Neural cell (in vitro differentiated cells): ENCODE data around the gene SLC41A3. TPM values are rescaled to one million over a fixed set of nuclear protein-coding genes. Genes with fewer than 3 reads are reported as not detected.

Source experiments
- H2AFZ ChIP-seq: fragments of 200-600, 300-800 bp; sonication (generic), shearing (Covaris generic); 2 replicates; pipeline ENCODE4 v1.6.0; 2014; ENCODE audit warnings: low read depth, mild to moderate bottlenecking, antibody characterized with exemption, low read length, moderate library complexity
- H3F3A ChIP-seq: fragments of 200-600 bp; shearing (Covaris generic); 2 replicates; pipeline ENCODE4 v1.6.1; 2016; ENCODE audit warnings: mild to moderate bottlenecking, moderate library complexity, mixed read lengths, antibody characterized with exemption, low read length; ENCODE audit not compliant: insufficient read depth, poor library complexity, severe bottlenecking
- H3K27ac ChIP-seq: fragments of 200-600, 300-800 bp; sonication (generic), shearing (Covaris generic); 2 replicates; pipeline ENCODE4 v1.5.1; 2014; ENCODE audit warnings: mild to moderate bottlenecking, low read length, moderate library complexity
- H3K27me3 ChIP-seq: fragments of 300-800, 200-600 bp; sonication (generic), shearing (Covaris generic); 2 replicates; pipeline ENCODE4 v1.6.0; 2014; ENCODE audit warnings: mild to moderate bottlenecking, low read depth, low read length, moderate library complexity; ENCODE audit not compliant: insufficient read depth
- H3K36me3 ChIP-seq: fragments of 300-800, 200-600 bp; sonication (generic), shearing (Covaris generic); 2 replicates; pipeline ENCODE4 v1.5.1; 2014; ENCODE audit warnings: mild to moderate bottlenecking, antibody characterized with exemption, low read length, moderate library complexity; ENCODE audit not compliant: insufficient read depth
- H3K4me2 ChIP-seq: fragments of 300-800, 200-600 bp; sonication (generic), shearing (Covaris generic); 2 replicates; pipeline ENCODE4 v1.6.0; 2014; ENCODE audit warnings: mild to moderate bottlenecking, low read length
- H3K4me3 ChIP-seq: fragments of 300-800, 200-600 bp; sonication (generic), shearing (Covaris generic); 2 replicates; pipeline ENCODE4 v1.5.1; 2014; ENCODE audit warnings: mild to moderate bottlenecking, low read length, moderate library complexity
- H3K79me2 ChIP-seq: fragments of 200-600 bp; shearing (Covaris generic); replicated peaks from 2 replicates; pipeline ENCODE4 v1.6.0; 2014; ENCODE audit warnings: mild to moderate bottlenecking, low read length, moderate library complexity; ENCODE audit not compliant: insufficient read depth
- H3K9ac ChIP-seq: fragments of 300-800, 200-600 bp; sonication (generic), shearing (Covaris generic); 2 replicates; pipeline ENCODE4 v1.6.1; 2016; ENCODE audit warnings: mild to moderate bottlenecking, low read length, mixed read lengths
- H3K9me2 ChIP-seq: fragments of 200-600 bp; shearing (Covaris generic); 2 replicates; pipeline ENCODE4 v1.6.1; 2016; ENCODE audit warnings: mild to moderate bottlenecking, low read length, mixed read lengths; ENCODE audit not compliant: insufficient read depth
- H3K9me3 ChIP-seq: fragments of 200-600, 300-800 bp; sonication (generic), shearing (Covaris generic); 2 replicates; pipeline ENCODE4 v1.6.1; 2016; ENCODE audit warnings: mild to moderate bottlenecking, mixed run types, low read length, moderate library complexity, mixed read lengths
- H4K20me1 ChIP-seq: fragments of 200-600 bp; shearing (Covaris generic); 2 replicates; pipeline ENCODE4 v1.6.1; 2016; ENCODE audit warnings: mild to moderate bottlenecking, mixed run types; ENCODE audit not compliant: insufficient read depth
- EP300 ChIP-seq: fragments of 450-650 bp; conservative IDR thresholded peaks from 2 replicates; pipeline ENCODE4 v1.6.1; 2014; ENCODE audit warnings: antibody characterized with exemption, mild to moderate bottlenecking, moderate library complexity; ENCODE audit not compliant: poor library complexity, severe bottlenecking
- EZH2 ChIP-seq: fragments of 200-600, 300-800 bp; shearing (Covaris generic), sonication (generic); IDR thresholded peaks from 2 replicates; pipeline ENCODE4 v1.6.1; 2014; ENCODE audit warnings: antibody characterized with exemption, low read length, borderline replicate concordance, mild to moderate bottlenecking; ENCODE audit not compliant: insufficient read depth, poor library complexity, severe bottlenecking
- MXI1 ChIP-seq: fragments of 450-650 bp; conservative IDR thresholded peaks from 2 replicates; pipeline ENCODE4 v1.6.1; 2014; ENCODE audit warnings: antibody characterized with exemption, mild to moderate bottlenecking; ENCODE audit not compliant: poor library complexity, severe bottlenecking
- POLR2AphosphoS5 ChIP-seq: IDR thresholded peaks from 2 replicates; pipeline ENCODE4 v1.6.1; 2012
- RAD21 ChIP-seq: fragments of 450-650 bp; conservative IDR thresholded peaks from 2 replicates; pipeline ENCODE4 v1.6.1; 2014; ENCODE audit warnings: antibody characterized with exemption, mild to moderate bottlenecking, moderate library complexity
- SMC3 ChIP-seq: fragments of 450-650 bp; conservative IDR thresholded peaks from 2 replicates; pipeline ENCODE4 v1.6.1; 2014; ENCODE audit warnings: antibody characterized with exemption, mild to moderate bottlenecking, moderate library complexity; ENCODE audit not compliant: poor library complexity
- TAF1 ChIP-seq: IDR thresholded peaks from 2 replicates; pipeline ENCODE4 v1.6.1; 2012; ENCODE audit warnings: low read depth
- polyA plus RNA-seq: library from polyadenylated mRNA; depleted of rRNA; stranded (reverse); fragments of >200 nt; gene quantifications from 2 replicates; pipeline ENCODE4 v1.2.3, GENCODE V29; 2014
- TF ChIP-seq, protein P1 (sequence below): fragments of 450-650 bp; IDR thresholded peaks from 2 replicates; pipeline ENCODE4 v1.5.1; 2014; ENCODE audit warnings: antibody characterized with exemption, mild to moderate bottlenecking, moderate library complexity; ENCODE audit not compliant: poor library complexity, severe bottlenecking
- TF ChIP-seq, protein P2 (sequence below): IDR thresholded peaks from 2 replicates; pipeline ENCODE4 v1.6.1; 2012; ENCODE audit warnings: borderline replicate concordance

SLC41A3 gene
- polyA plus RNA-seq, 1 donor from 2014 or later = 80.0 TPM

DNA sequence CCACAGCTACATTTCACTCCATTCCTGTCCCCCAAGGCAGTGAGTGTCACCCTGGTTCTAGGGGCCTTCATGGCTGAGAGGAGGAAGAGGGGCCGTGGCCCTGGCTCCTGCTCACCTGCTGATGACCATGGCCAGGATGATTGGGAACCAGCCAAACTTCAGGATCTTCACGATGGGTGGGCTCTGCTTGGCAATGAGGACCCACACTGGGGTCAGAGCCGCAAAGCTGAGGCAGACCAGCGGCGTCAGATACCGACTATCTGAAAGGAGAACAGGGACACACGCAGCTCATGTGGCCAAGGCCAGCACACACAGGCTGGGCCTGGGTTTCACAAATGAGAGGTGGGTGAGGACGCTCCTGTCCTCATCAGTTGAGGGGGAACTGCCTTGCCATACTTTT lies 67.3 kb downstream of the SLC41A3 start:
- Histone ChIP-seq H3K79me2 (no peaks in the 10 kb centered on the region), H3K27ac (no peak overlapping the region), H4K20me1 (no peaks in the 10 kb centered on the region), H3K9ac (no peak overlapping the region), H3K27me3 (no peaks in the 10 kb centered on the region), H3K4me2 (no peak overlapping the region), H2AFZ (no peak overlapping the region), H3K9me2 (no peaks in the 10 kb centered on the region), H3K9me3 (no peaks in the 10 kb centered on the region), H3F3A (no peaks in the 10 kb centered on the region), H3K36me3 (peaks cover 9% of the 10 kb centered on the region), H3K4me3 (no peak overlapping the region)
- TF ChIP-seq, protein P1, sequence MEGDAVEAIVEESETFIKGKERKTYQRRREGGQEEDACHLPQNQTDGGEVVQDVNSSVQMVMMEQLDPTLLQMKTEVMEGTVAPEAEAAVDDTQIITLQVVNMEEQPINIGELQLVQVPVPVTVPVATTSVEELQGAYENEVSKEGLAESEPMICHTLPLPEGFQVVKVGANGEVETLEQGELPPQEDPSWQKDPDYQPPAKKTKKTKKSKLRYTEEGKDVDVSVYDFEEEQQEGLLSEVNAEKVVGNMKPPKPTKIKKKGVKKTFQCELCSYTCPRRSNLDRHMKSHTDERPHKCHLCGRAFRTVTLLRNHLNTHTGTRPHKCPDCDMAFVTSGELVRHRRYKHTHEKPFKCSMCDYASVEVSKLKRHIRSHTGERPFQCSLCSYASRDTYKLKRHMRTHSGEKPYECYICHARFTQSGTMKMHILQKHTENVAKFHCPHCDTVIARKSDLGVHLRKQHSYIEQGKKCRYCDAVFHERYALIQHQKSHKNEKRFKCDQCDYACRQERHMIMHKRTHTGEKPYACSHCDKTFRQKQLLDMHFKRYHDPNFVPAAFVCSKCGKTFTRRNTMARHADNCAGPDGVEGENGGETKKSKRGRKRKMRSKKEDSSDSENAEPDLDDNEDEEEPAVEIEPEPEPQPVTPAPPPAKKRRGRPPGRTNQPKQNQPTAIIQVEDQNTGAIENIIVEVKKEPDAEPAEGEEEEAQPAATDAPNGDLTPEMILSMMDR = no peak
- TF ChIP-seq SMC3 (no peak), RAD21 (no peak), TAF1 (no peak), EZH2 (no peak), EP300 (no peak), POLR2AphosphoS5 (no peak), MXI1 (no peak)
- TF ChIP-seq, protein P2, sequence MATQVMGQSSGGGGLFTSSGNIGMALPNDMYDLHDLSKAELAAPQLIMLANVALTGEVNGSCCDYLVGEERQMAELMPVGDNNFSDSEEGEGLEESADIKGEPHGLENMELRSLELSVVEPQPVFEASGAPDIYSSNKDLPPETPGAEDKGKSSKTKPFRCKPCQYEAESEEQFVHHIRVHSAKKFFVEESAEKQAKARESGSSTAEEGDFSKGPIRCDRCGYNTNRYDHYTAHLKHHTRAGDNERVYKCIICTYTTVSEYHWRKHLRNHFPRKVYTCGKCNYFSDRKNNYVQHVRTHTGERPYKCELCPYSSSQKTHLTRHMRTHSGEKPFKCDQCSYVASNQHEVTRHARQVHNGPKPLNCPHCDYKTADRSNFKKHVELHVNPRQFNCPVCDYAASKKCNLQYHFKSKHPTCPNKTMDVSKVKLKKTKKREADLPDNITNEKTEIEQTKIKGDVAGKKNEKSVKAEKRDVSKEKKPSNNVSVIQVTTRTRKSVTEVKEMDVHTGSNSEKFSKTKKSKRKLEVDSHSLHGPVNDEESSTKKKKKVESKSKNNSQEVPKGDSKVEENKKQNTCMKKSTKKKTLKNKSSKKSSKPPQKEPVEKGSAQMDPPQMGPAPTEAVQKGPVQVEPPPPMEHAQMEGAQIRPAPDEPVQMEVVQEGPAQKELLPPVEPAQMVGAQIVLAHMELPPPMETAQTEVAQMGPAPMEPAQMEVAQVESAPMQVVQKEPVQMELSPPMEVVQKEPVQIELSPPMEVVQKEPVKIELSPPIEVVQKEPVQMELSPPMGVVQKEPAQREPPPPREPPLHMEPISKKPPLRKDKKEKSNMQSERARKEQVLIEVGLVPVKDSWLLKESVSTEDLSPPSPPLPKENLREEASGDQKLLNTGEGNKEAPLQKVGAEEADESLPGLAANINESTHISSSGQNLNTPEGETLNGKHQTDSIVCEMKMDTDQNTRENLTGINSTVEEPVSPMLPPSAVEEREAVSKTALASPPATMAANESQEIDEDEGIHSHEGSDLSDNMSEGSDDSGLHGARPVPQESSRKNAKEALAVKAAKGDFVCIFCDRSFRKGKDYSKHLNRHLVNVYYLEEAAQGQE = no peak

DNA sequence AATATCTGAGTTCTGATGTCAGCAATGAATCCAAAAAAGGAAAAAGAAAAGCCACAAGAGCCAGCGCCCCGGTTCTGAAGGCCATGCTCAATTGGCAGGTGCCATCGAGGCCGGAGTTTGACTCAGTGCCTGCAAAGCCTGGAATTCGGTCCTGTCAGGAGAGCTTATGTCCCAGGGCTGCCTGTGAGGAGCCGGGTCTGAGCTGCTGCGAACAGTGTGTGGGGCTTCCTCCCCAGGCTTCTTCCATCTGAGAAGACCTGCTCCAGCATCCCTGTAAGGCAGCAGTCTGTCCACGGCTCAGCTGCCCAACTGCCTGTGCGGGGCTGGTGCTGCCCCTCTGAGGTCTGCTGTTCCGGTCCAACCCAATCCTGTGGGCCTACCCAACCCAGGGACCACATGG lies 68.8 kb downstream of the SLC41A3 start:
- H3K4me2 ChIP-seq = no peak overlapping the region
- peaks cover 9% of the 10 kb centered on the region for H3K36me3 ChIP-seq
- no peak overlapping the region for H3K4me3 ChIP-seq
- TF ChIP-seq MXI1 (no peak), RAD21 (no peak), EP300 (no peak), SMC3 (no peak), EZH2 (no peak), TAF1 (no peak), POLR2AphosphoS5 (no peak)
- TF ChIP-seq, protein P2 = no peak
- TF ChIP-seq, protein P1 = no peak
- no peaks in the 10 kb centered on the region for H3F3A ChIP-seq
- H3K27me3 ChIP-seq = no peaks in the 10 kb centered on the region
- no peak overlapping the region for H3K9ac ChIP-seq
- no peaks in the 10 kb centered on the region for H4K20me1 ChIP-seq
- H3K27ac ChIP-seq = no peak overlapping the region
- H2AFZ ChIP-seq = no peak overlapping the region
- H3K9me2 ChIP-seq = no peaks in the 10 kb centered on the region
- no peaks in the 10 kb centered on the region for H3K79me2 ChIP-seq
- no peaks in the 10 kb centered on the region for H3K9me3 ChIP-seq
